Osteoblast (primary cell): Measurements from ENCODE around the gene ERVV-1. TPM values are rescaled to one million over a fixed set of nuclear protein-coding genes. Genes with fewer than 3 reads are reported as not detected.
A peak's percentile ranks its signal among the peaks of the same experiment; 100 is the strongest.

Experiments used
- DNase-seq: peaks from one replicate; pipeline ENCODE4 v3.0.0; 2011; ENCODE audit warnings: low spot score, mixed read lengths; ENCODE audit not compliant: insufficient read length; ENCODE audit errors: missing footprints
- H2AFZ ChIP-seq: 2 replicates; pipeline ENCODE4 v1.6.0; 2011; ENCODE audit warnings: mild to moderate bottlenecking, low read length
- H3K27ac ChIP-seq: 2 replicates; pipeline ENCODE4 v1.5.1; 2011; ENCODE audit warnings: mild to moderate bottlenecking, low read depth, low read length, moderate library complexity
- H3K27me3 ChIP-seq: 2 replicates; pipeline ENCODE4 v1.6.0; 2012; ENCODE audit warnings: mild to moderate bottlenecking, control low read depth, inconsistent platforms, low read length, moderate library complexity; ENCODE audit not compliant: insufficient read depth
- H3K36me3 ChIP-seq: 2 replicates; pipeline ENCODE4 v1.5.1; 2011; ENCODE audit warnings: mild to moderate bottlenecking, low read length, control low read depth, moderate library complexity; ENCODE audit not compliant: insufficient read depth
- H3K4me1 ChIP-seq: 2 replicates; pipeline ENCODE4 v1.5.1; 2011; ENCODE audit warnings: mild to moderate bottlenecking, low read length, control low read depth, moderate library complexity; ENCODE audit not compliant: insufficient read depth
- H3K4me2 ChIP-seq: 2 replicates; pipeline ENCODE4 v1.6.0; 2011; ENCODE audit warnings: mild to moderate bottlenecking, low read length; ENCODE audit not compliant: insufficient read depth
- H3K4me3 ChIP-seq: fragments of 200-600 bp; sonication (generic); 3 replicates; pipeline ENCODE4 v1.5.1; 2012; ENCODE audit warnings: mild to moderate bottlenecking, low read length, inconsistent platforms; ENCODE audit not compliant: insufficient read depth
- H3K79me2 ChIP-seq: 2 replicates; pipeline ENCODE4 v1.6.0; 2012; ENCODE audit warnings: mild to moderate bottlenecking, low read length, control low read depth, inconsistent platforms; ENCODE audit not compliant: insufficient read depth
- H3K9me3 ChIP-seq: 2 replicates; pipeline ENCODE4 v1.5.1; 2011; ENCODE audit warnings: low read depth, low read length, control low read depth
- H4K20me1 ChIP-seq: 2 replicates; pipeline ENCODE4 v1.6.0; 2012; ENCODE audit warnings: mild to moderate bottlenecking, low read length, control low read depth; ENCODE audit not compliant: insufficient read depth
- total RNA-seq: library from RNA; depleted of rRNA; stranded (reverse); fragments of >200 nt; gene quantifications from 2 replicates; pipeline ENCODE4 v1.2.3, GENCODE V29; 2012
- TF ChIP-seq, protein P1 (sequence below): IDR thresholded peaks from 2 replicates; pipeline ENCODE4 v1.5.1; 2011; ENCODE audit warnings: mild to moderate bottlenecking, low read depth, low read length, moderate library complexity; ENCODE audit errors: extremely low read depth

The ERVV-1 gene
- total RNA-seq, 1 donor = not detected

GRCh38 chr19:53034948-53035675 is 21.4 kb downstream of the ERVV-1 start:
- Histone ChIP-seq H3K4me1 (peaks cover 5% of the 10 kb centered on the region), H3K27me3 (no peaks in the 10 kb centered on the region), H3K27ac (no peak overlapping the region), H3K79me2 (peaks cover 7% of the 10 kb centered on the region), H4K20me1 (no peaks in the 10 kb centered on the region), H3K4me2 (no peak overlapping the region), H3K9me3 (no peaks in the 10 kb centered on the region), H3K36me3 (no peaks in the 10 kb centered on the region), H3K4me3 (no peak overlapping the region), H2AFZ (no peak overlapping the region)
- DNase-seq = peak; percentile 84
- TF ChIP-seq, protein P1, sequence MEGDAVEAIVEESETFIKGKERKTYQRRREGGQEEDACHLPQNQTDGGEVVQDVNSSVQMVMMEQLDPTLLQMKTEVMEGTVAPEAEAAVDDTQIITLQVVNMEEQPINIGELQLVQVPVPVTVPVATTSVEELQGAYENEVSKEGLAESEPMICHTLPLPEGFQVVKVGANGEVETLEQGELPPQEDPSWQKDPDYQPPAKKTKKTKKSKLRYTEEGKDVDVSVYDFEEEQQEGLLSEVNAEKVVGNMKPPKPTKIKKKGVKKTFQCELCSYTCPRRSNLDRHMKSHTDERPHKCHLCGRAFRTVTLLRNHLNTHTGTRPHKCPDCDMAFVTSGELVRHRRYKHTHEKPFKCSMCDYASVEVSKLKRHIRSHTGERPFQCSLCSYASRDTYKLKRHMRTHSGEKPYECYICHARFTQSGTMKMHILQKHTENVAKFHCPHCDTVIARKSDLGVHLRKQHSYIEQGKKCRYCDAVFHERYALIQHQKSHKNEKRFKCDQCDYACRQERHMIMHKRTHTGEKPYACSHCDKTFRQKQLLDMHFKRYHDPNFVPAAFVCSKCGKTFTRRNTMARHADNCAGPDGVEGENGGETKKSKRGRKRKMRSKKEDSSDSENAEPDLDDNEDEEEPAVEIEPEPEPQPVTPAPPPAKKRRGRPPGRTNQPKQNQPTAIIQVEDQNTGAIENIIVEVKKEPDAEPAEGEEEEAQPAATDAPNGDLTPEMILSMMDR = no peak

- Histone ChIP-seq H2AFZ (peak overlapping the region; percentile 97), H3K27ac (peak overlapping the region; percentile 40), H3K4me1 (peaks cover 5% of the 10 kb centered on the region), H3K9me3 (no peaks in the 10 kb centered on the region), H3K27me3 (no peaks in the 10 kb centered on the region), H4K20me1 (no peaks in the 10 kb centered on the region), H3K4me3 (peak overlapping the region; percentile 83), H3K36me3 (no peaks in the 10 kb centered on the region), H3K79me2 (peaks cover 7% of the 10 kb centered on the region), H3K4me2 (peak overlapping the region; percentile 81)
- DNase-seq = peak; percentile 97
- TF ChIP-seq, protein P1 = no peak
Observed at GRCh38 chr19:53037101-53038097, 23.7 kb downstream of the ERVV-1 start.

- no peaks in the 10 kb centered on the region for H3K9me3 ChIP-seq
- TF ChIP-seq, protein P1 = no peak
- no peak overlapping the region for H3K27ac ChIP-seq
- H3K79me2 ChIP-seq = peaks cover 7% of the 10 kb centered on the region
- no peaks in the 10 kb centered on the region for H3K27me3 ChIP-seq
- H3K4me1 ChIP-seq = peaks cover 5% of the 10 kb centered on the region
- no peak overlapping the region for H2AFZ ChIP-seq
- no peaks in the 10 kb centered on the region for H4K20me1 ChIP-seq
- H3K36me3 ChIP-seq = no peaks in the 10 kb centered on the region
- H3K4me2 ChIP-seq = no peak overlapping the region
- no peak overlapping the region for H3K4me3 ChIP-seq
- DNase-seq = no peak
Observed at GRCh38 chr19:53041366-53041765, 27.6 kb downstream of the ERVV-1 start.

- Histone ChIP-seq H3K27me3 (no peaks in the 10 kb centered on the region), H3K79me2 (no peaks in the 10 kb centered on the region), H3K4me3 (no peak overlapping the region), H2AFZ (no peak overlapping the region), H3K27ac (no peak overlapping the region), H3K4me2 (no peak overlapping the region), H3K36me3 (no peaks in the 10 kb centered on the region), H3K4me1 (no peaks in the 10 kb centered on the region), H4K20me1 (no peaks in the 10 kb centered on the region), H3K9me3 (peaks cover 7% of the 10 kb centered on the region)
- DNase-seq = peak; percentile 21
- TF ChIP-seq, protein P1 = no peak
Observed at GRCh38 chr19:53045536-53045935, 31.8 kb downstream of the ERVV-1 start.
